RWPE2 (cell line): ENCODE measurements around the gene ASCC1.

ENCODE experiments used
- ATAC-seq: fragments of 200-7000 bp; cut with Tn5 transposase; 3 replicates; pipeline ENCODE4 v1.9.1; 2021; ENCODE audit warnings: low read depth
- DNase-seq: peaks from one replicate; pipeline ENCODE4 v3.0.0-alpha.2; 2020; ENCODE audit warnings: low spot score
- H3K27ac ChIP-seq: fragments of 450-650 bp; 2 replicates; pipeline ENCODE4 v1.5.1; 2017; ENCODE audit warnings: mild to moderate bottlenecking; ENCODE audit not compliant: poor library complexity, severe bottlenecking
- H3K27me3 ChIP-seq: fragments of 250-450 bp; sonication (Bioruptor Pico); 2 replicates; pipeline ENCODE4 v1.5.1; 2021; ENCODE audit warnings: mild to moderate bottlenecking, moderate library complexity; ENCODE audit not compliant: insufficient read depth, poor library complexity, severe bottlenecking
- H3K36me3 ChIP-seq: fragments of 250-450 bp; sonication (Bioruptor Pico); 2 replicates; pipeline ENCODE4 v1.5.1; 2020; ENCODE audit warnings: low read depth, mild to moderate bottlenecking, moderate library complexity
- H3K4me1 ChIP-seq: fragments of 250-450 bp; sonication (Bioruptor Pico); 2 replicates; pipeline ENCODE4 v1.5.1; 2021; ENCODE audit warnings: mild to moderate bottlenecking, moderate library complexity; ENCODE audit not compliant: insufficient read depth, poor library complexity, severe bottlenecking
- H3K4me3 ChIP-seq: fragments of 250-450 bp; sonication (Bioruptor Pico); 2 replicates; pipeline ENCODE4 v1.5.1; 2021; ENCODE audit warnings: mild to moderate bottlenecking, moderate library complexity; ENCODE audit not compliant: severe bottlenecking
- H3K9me3 ChIP-seq: fragments of 250-450 bp; sonication (Bioruptor Pico); 2 replicates; pipeline ENCODE4 v1.5.1; 2021; ENCODE audit warnings: mild to moderate bottlenecking, moderate library complexity; ENCODE audit not compliant: severe bottlenecking
- TF ChIP-seq, protein P1 (sequence below): fragments of 450-650 bp; IDR thresholded peaks from one replicate; pipeline ENCODE4 v1.5.1; 2017; ENCODE audit warnings: mild to moderate bottlenecking, moderate library complexity; ENCODE audit not compliant: poor library complexity, severe bottlenecking

The ASCC1 gene

DNA sequence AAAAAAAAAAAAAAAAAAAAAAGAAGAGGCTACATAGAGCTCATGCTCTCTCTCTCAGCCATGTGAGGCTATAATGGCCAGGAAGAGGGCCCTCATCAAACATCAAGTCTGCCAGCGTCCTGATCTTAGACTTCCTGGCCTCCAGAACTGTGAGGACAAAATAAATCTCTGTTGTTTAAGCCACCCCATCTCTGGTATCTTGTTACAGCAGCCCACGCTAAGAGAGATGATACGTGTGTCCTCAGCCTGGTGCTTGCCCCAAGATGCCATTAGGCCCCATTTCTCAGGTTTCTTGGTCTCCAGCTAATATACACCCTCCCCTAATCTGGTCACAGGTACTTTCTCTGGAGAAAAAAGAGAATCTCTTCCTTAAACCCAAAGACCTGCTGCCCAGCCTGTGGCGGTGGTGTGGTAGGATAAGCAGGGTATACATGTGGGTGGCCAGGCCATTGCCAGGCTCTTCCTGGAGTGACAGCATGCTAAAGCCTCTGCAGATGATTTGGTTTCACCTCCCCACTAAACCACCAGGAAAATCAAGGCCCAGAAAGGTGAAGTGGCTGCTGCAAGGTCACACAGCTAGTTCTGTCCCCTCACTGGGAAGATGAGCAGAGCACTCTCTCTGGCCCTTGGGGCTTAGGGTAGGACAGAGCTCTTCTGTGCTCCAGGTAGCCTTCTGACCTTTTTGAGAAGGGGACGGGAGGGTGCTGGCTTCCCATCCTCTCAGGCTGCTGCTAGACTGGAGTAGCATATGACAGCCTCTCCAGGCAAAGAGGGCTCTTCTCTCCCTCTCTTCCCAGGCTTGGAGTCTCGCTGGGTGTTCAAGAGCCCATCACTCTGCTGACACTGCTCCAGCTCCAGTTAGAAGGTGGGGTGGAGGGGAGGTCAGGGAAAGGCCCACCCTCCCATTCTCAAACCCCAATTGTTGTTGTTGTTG is 133.0 kb downstream of the ASCC1 start:
- H3K36me3 ChIP-seq = no peaks in the 10 kb centered on the region
- TF ChIP-seq, protein P1, sequence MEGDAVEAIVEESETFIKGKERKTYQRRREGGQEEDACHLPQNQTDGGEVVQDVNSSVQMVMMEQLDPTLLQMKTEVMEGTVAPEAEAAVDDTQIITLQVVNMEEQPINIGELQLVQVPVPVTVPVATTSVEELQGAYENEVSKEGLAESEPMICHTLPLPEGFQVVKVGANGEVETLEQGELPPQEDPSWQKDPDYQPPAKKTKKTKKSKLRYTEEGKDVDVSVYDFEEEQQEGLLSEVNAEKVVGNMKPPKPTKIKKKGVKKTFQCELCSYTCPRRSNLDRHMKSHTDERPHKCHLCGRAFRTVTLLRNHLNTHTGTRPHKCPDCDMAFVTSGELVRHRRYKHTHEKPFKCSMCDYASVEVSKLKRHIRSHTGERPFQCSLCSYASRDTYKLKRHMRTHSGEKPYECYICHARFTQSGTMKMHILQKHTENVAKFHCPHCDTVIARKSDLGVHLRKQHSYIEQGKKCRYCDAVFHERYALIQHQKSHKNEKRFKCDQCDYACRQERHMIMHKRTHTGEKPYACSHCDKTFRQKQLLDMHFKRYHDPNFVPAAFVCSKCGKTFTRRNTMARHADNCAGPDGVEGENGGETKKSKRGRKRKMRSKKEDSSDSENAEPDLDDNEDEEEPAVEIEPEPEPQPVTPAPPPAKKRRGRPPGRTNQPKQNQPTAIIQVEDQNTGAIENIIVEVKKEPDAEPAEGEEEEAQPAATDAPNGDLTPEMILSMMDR = no peak
- H3K27me3 ChIP-seq = peaks cover 16% of the 10 kb centered on the region
- no peaks in the 10 kb centered on the region for H3K9me3 ChIP-seq
- no peak for ATAC-seq
- no peak for DNase-seq
- no peaks in the 10 kb centered on the region for H3K4me1 ChIP-seq
- no peak overlapping the region for H3K27ac ChIP-seq
- H3K4me3 ChIP-seq = no peak overlapping the region

DNA sequence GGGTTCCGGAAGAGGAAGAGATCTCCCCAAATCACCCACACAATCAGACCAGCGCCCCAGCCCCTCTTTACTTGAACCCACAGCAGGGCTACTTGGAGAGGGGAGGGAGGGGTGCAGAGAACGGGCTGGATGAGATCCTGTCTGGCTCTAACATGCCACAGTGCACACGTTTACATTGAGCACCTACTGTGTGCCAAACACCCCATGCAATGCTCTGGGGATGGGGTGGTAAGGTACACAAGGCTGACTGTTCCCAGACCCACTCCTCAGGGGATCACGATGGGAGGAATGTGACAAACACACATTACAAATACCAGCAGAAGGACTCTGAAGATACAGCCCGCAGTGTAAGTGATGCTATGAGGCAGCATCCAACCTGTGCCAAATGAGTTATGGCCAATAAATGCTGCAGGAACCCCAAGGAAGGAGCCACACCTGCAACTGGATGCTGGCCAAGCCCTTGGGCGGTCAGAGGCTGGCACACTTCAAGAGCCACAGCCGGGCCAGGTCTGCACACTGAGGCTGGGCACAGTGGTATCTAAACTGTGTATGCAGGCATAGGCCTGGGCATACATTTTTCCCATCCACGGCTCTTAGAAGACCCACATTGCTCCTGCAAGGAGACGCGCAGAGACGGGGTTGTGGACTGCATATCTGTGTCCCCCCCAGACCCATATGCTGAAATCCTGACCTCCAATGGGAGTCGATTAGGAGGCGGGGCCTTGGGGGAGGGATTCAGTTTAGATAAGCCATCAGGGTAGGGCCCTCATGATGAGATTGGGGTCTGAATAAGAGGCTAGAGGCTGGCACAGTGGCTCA is 134.1 kb downstream of the ASCC1 start:
- H3K27me3 ChIP-seq = peaks cover 4% of the 10 kb centered on the region
- H3K9me3 ChIP-seq = no peaks in the 10 kb centered on the region

GRCh38 chr10:72081210-72081609 is 134.9 kb downstream of the ASCC1 start:
- Histone ChIP-seq H3K4me1 (no peaks in the 10 kb centered on the region), H3K36me3 (no peaks in the 10 kb centered on the region), H3K27me3 (no peaks in the 10 kb centered on the region), H3K27ac (no peak overlapping the region), H3K4me3 (no peak overlapping the region), H3K9me3 (no peaks in the 10 kb centered on the region)
- DNase-seq (no peak), ATAC-seq (no peak)
- TF ChIP-seq, protein P1 = no peak

More for the DNA sequence above, 134.1 kb downstream of the ASCC1 start:
- peak; percentile 70 for ATAC-seq
- TF ChIP-seq, protein P1 = no peak
- Histone ChIP-seq H3K36me3 (no peaks in the 10 kb centered on the region), H3K4me1 (no peaks in the 10 kb centered on the region), H3K4me3 (no peak overlapping the region), H3K27ac (no peak overlapping the region)
- peak; percentile 68 for DNase-seq

- Histone ChIP-seq H3K4me1 (no peaks in the 10 kb centered on the region), H3K27me3 (no peaks in the 10 kb centered on the region), H3K36me3 (no peaks in the 10 kb centered on the region), H3K9me3 (no peaks in the 10 kb centered on the region), H3K4me3 (no peak overlapping the region), H3K27ac (no peak overlapping the region)
- TF ChIP-seq, protein P1 = no peak
- DNase-seq (peak; percentile 43), ATAC-seq (peak; percentile 62)
Measured at GRCh38 chr10:72080042-72080975, 135.8 kb downstream of the ASCC1 start.
